D341Med (cell line): ENCODE measurements around the gene HECW1.
"Not testable (repeated sequence)": the region's sequence is repeated elsewhere in the genome, so short reads cannot be mapped to it uniquely, and the experiment has no call there.

Experiments used
- DNase-seq: peaks from one replicate; pipeline ENCODE4 v3.0.0; 2012; ENCODE audit warnings: low spot score

The HECW1 gene

GRCh38 chr7:43112941-43113621 lies 634 bp downstream of the HECW1 start:
- peak; percentile 63 for DNase-seq

- DNase-seq, result no peak
Observed at GRCh38 chr7:43113622-43114457, 1.4 kb downstream of the HECW1 start.

GRCh38 chr7:43114458-43114780 lies 2.0 kb downstream of the HECW1 start:
- no peak for DNase-seq

- no peak for DNase-seq
Observed at GRCh38 chr7:43116451-43116850, 4.0 kb downstream of the HECW1 start.

- no peak for DNase-seq
Observed at GRCh38 chr7:43117095-43117494, 4.6 kb downstream of the HECW1 start.

GRCh38 chr7:43117861-43118260 lies 5.4 kb downstream of the HECW1 start:
- no peak for DNase-seq

- DNase-seq, result no peak
Observed at GRCh38 chr7:43118313-43118712, 5.9 kb downstream of the HECW1 start.

- no peak for DNase-seq
Observed at GRCh38 chr7:43119371-43120075, 7.1 kb downstream of the HECW1 start.

GRCh38 chr7:43121973-43122372 lies 9.5 kb downstream of the HECW1 start:
- no peak for DNase-seq

- no peak for DNase-seq
Observed at GRCh38 chr7:43123457-43123856, 11.0 kb downstream of the HECW1 start.

- DNase-seq, result no peak
Observed at GRCh38 chr7:43124388-43124787, 11.9 kb downstream of the HECW1 start.

- DNase-seq, result no peak
Observed at GRCh38 chr7:43130347-43130746, 17.9 kb downstream of the HECW1 start.

- no peak for DNase-seq
Observed at GRCh38 chr7:43135129-43135528, 22.7 kb downstream of the HECW1 start.

- DNase-seq, result no peak
Observed at GRCh38 chr7:43136064-43136463, 23.6 kb downstream of the HECW1 start.

GRCh38 chr7:43137121-43137744 lies 24.8 kb downstream of the HECW1 start:
- not testable (repeated sequence) for DNase-seq

GRCh38 chr7:43137811-43138210 lies 25.4 kb downstream of the HECW1 start:
- DNase-seq, result no peak

GRCh38 chr7:43138710-43139109 lies 26.3 kb downstream of the HECW1 start:
- no peak for DNase-seq

- no peak for DNase-seq
Observed at GRCh38 chr7:43139137-43139536, 26.7 kb downstream of the HECW1 start.

- no peak for DNase-seq
Observed at GRCh38 chr7:43140186-43140585, 27.7 kb downstream of the HECW1 start.

GRCh38 chr7:43141091-43141490 lies 28.6 kb downstream of the HECW1 start:
- DNase-seq, result no peak

GRCh38 chr7:43142703-43143102 lies 30.3 kb downstream of the HECW1 start:
- no peak for DNase-seq

GRCh38 chr7:43143918-43144589 lies 31.6 kb downstream of the HECW1 start:
- no peak for DNase-seq
